T-helper 1 cell treated with Interleukin-12 subunit alpha and Interleukin-12 subunit beta and Interleukin-4 antibody, amounts not matched to agents 30 ng/mL and 1 ng/mL, for 36 hours (primary cell): ENCODE results near the gene DYRK1A. TPM values are rescaled to one million over a fixed set of nuclear protein-coding genes. Genes with fewer than 3 reads are reported as not detected.

Experiments used
- intact Hi-C: fragments of 100-400 bp; cut with micrococcal nuclease; formaldehyde crosslinking; loops from one replicate; pipeline ENCODE4 v1.15.1; 2024
- total RNA-seq: library from RNA; stranded (reverse); gene quantifications from 2 replicates; pipeline ENCODE4 v1.2.3, GENCODE V29; 2022

Gene DYRK1A
- total RNA-seq, 1 donor from 2014 or later: 95.4 TPM

DNA sequence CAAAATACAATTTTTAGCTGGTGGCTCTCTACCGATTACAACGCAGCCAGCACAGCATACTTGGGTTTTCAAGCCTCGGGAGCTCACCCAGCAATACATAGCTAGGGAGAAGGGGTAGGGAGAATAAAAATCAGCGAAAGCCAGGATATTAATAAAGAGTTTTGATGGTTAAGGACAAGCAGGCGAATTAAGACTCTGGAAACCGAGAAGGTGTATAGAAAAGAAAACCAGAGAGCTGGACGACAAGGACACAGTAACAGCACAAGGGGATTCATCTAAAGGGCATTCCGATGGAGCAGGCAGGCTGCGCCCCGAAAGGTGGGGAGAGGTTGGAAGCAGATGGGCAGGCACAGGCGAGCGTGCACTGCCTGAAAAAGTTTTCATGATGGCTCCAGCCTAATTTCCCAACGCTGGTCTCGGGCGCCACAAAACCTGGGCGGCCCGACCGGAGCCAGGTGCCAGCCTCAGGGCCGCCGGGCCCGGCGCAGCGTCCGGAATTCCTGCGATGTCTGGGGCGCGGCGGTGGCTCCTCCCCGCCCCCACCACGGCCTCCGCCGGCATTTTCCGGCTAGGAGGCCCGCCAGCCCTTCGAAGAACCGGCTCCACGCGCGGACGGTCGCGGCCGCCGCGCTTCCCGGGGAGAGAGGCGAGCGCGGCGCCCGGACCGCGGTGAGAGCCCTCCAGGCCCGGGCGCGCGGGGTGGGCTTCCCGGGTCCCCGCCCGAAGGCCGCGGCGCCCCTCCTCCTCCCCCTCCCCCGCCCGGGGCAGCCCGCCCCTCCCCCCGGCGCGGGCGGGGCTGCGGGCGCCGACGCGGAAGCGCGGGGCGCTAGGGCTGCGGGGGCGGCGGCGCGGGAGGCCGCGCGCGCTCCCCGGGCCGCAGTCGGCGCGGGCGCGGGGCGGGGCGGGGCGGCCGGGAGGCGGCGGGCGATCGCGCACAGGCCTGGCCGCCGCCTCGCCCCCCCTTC lies 774 bp upstream of the DYRK1A start:
- intact Hi-C loops: loop anchor here (1.0 to 5.0 kb wide), 9 partner anchors 96 to 1208 kb away; partner anchors contain the start of genes DOP1B, HLCS, PIGP and TTC3

GRCh38 chr21:37367336-37367702 lies 746 bp downstream of the DYRK1A start:
- intact Hi-C loops: loop anchor here (5.0 kb wide), 3 partner anchors 380 to 1210 kb away; partner anchors contain the start of genes DOP1B and HLCS

- intact Hi-C loops: loop anchor here (5.0 kb wide), 3 partner anchors 381 to 1211 kb away; partner anchors contain the start of genes DOP1B and HLCS
These were observed 1.3 kb downstream of the DYRK1A start for GRCh38 chr21:37367703-37368540.

DNA sequence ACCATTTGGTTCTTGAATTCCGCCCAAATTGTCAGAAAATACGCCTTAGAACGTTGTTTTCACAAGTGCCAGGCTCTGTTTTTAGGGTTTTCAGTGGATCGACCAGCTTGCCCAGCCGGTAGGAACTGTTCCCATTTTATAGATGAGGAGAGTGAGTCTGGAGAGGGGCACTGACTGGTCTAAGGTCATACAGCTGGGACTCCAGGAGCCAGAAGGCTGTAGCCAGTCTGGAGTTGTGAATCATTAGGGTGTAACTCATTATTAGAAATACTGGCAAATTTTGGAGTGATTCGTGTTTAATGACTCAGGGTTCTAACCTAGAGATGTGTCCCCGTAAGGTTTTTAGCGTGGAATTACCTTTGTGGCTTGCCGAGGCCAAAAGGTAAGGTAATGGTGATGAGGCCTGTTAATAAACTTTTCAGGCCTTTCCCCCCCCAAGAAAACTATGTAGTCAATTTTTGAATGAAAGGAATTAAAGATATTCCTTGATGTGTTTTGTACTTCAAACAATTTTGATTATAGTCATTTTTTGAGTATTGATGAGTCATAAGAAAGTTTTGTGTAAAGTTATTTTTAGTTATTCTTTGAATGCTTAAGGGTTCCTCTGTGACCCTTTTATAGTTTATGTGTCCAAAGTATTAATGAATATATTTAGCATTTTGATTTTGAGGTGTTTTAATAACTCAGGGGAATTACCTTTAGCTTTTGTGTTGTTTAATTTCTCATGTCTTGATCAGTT lies 2.1 kb downstream of the DYRK1A start:
- intact Hi-C loops: loop anchor here (5.0 kb wide), 3 partner anchors 381 to 1211 kb away; partner anchors contain the start of genes DOP1B and HLCS

GRCh38 chr21:37369307-37369854 lies 2.8 kb downstream of the DYRK1A start:
- intact Hi-C loops: loop anchor here (5.0 kb wide), 3 partner anchors 382 to 1212 kb away; partner anchors contain the start of genes DOP1B and HLCS

DNA sequence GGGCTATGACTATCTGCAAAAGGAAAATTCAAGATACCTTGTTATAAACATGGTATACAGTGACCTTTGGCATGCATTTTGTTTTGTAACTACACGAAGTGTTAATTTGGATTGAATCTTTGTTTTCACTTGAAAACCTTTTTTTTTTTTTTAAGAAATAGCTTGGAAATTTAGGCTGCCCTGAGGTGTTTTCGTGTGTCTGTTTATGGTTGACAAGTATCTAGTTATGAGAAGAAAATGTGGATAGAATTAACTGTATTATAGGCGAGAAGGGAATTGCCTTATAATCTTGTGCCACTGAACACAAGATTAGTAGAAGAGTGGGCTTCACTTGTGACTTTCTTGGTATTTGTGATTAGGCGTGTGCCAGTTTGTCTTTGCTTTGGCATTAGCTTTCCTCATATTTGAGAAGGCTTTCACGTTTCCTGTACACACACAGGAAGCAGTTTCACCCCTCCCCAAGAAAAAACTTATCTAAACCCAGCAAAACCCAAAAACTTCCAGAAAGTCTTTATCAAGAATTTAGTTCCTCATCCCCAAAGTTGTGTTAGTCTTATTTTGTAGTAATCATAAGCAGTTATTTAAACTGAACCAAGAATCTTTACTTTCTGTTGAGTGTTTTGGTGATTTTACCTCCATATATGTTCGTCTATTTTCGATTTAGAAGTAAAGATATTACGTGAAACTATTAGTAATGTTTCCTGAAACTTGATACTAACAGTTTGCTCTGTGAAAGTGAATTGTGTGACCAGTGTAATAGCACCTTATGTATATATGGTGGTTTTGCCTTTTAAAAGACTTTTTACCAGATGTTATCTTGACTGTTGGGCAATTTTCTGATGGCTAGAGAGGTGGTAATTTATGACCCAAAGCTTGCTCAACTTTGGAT lies 3.8 kb downstream of the DYRK1A start:
- intact Hi-C loops: loop anchor here (1.0 kb wide), 2 partner anchors 27 to 65 kb away; no protein-coding TSS in a partner anchor

DNA sequence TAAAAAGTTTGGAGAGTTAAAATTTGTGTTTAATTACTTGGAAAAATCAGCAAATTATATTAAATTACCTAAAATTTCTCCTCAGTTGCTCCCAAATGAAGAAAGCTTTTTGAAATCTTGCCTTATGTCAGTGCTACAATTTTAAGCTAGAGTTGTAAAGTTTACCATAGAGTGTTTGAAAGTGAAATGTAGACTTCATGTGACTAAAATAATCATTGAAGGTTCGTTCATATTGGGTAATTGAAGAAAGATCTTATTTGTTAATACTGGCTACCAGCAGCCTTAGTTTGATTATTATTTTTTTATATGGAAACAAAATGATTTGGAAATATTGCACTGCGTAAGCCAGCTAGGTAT lies 4.4 kb downstream of the DYRK1A start:
- intact Hi-C loops: no loop called here

DNA sequence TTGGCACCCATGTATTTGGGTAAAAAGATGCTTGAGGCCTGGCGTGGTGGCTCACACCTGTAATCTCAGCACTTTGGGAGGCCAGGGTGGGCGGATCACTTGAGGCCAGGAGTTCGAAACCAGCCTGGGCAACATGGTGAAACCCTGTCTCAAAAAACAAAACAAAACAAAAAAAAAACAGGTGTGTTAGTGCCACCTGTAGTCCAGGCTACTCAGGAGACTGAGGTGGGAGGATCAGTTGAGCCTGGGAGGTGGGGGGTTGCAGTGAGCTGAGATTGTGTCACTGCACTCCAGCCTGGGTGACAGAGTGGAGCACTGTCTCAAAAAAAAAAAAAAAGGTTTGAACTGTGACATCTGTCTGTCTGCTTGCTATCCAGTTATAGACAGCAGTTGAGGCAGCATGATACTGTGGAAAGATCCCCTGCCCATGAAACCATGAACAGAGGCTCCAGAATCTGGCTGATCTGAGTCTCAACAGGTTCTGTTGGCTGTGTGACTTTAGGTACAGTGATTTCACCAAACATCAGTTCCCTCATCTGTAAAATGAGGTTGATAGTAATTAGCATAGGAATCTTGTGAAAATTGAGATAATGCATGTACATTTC lies 5.7 kb downstream of the DYRK1A start:
- intact Hi-C loops: no loop called here

GRCh38 chr21:37372951-37373350 lies 6.4 kb downstream of the DYRK1A start:
- intact Hi-C loops: no loop called here

DNA sequence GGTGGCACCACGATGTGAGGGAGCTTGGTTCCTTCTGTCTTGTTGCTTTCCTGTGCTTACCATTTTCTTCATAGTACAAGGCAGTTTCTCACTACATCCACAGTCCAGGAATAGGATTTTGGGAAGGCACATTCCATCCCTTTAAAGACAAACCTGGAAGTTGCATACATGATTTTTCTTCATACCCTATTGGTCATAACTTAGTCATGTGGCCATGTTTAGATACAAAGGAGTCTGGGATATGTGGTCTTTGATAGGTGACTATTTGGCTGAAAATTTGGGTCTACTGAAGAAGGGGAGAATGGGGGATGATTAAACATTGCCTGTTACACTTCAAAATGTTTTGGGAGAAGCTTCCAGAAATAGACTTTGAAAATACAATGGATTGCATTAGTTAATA lies 7.0 kb downstream of the DYRK1A start:
- intact Hi-C loops: no loop called here

DNA sequence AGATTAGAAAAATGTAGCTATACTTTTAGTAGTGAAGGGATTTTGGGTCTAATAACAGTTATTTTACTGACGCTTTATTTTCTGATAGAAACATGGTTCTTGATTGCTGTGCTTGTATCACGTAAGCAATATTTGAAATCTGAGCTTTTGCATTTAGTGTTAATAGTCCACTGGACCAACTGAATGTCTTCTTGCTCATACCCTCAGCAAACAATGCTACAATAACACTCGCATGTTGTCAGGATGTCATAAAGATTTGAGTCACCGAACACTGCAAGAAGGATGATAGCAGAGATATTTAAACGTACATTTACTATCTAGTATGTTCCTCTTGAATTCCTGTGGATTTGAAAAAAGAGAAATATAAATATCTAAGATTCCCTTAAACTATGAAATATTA lies 7.5 kb downstream of the DYRK1A start:
- intact Hi-C loops: no loop called here

GRCh38 chr21:37375866-37376574 lies 9.4 kb downstream of the DYRK1A start:
- intact Hi-C loops: no loop called here

DNA sequence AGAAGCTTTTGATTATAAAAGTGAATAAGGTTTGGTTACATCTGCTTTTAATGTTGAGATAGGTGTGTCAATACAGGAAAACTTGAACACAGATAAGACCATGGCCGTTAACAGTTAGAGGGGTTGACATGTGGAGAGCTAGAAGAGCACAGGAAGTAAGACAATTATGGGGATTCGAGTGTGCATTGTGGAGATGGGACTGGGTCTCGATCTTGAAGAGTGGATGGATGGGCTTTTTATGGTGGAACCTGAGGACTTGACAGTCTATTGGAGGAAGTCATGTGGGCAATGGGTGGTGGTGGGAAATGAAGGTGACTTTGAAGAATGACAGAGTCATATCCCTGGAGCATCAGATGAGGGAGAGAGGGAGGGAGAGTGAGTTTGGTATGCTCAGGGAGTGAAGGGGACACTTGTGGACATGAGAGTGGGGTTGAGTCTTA lies 12.1 kb downstream of the DYRK1A start:
- intact Hi-C loops: no loop called here

- intact Hi-C loops: no loop called here
These were observed 14.1 kb downstream of the DYRK1A start for GRCh38 chr21:37380349-37381323.

DNA sequence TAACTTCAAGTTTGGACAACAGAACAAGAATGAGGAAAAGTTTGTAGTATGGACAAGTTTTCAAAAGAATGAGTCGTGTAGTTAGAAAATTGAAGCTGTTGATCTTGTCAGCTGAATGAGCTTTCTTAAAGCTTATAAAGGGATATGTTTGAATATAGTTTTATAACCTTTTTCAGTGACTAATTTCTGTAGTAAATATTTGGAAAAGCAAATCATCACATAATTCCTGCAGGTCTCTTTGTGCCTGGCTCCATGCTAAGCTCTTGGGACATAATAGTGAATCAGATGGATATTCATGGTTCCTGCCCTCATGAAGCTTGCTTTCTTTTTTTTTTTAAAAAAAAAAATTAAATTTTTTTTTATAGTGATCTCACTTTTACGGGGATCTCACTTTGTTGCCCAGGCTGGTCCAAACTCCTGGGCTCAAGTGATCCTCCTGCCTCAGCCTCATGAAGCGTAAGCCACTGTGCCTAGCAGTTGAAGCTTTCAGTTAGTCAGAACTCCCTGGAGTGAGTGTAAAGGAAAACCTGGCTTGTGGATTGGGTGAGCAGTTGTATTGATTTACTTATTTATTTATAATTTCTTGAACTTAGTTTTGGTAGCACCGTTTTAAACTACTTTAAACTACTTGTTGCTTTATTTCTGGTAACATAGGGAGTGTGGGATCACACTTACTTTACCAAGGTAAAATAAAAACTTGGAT lies 15.5 kb downstream of the DYRK1A start:
- intact Hi-C loops: no loop called here

DNA sequence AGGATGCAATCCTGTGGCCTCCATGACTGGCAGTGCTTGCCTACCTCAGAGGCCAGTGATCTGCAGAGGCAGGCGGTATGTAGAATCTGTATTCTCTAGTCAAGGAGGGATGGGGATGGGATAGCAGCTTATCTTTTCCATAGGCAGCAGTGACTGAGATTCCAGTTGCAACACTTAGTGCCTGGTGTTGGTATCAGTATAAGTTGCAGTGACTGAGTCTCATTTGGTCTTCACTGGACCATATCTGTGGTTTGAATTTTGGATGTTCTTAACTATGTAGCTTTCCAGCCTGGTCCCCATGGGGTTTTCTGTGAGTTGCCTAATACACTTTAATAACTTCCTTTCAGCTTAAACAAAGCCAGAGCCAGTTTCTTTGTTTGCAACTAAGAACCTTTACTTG lies 16.5 kb downstream of the DYRK1A start:
- intact Hi-C loops: no loop called here
